Amygdala (tissue), 56 donors: ENCODE data around the gene GTF2A1.
"Not testable (repeated sequence)": the region's sequence is repeated elsewhere in the genome, so short reads cannot be mapped to it uniquely, and the experiment has no call there.

Experiments used
- DNase-seq, 56 donors: peaks; one replicate each; lab custom pipeline; 2025; lab: John Stamatoyannopoulos, UW

GTF2A1 gene

GRCh38 chr14:81234278-81234677, 13.5 kb upstream of the GTF2A1 start:
- no peak for DNase-seq

DNA sequence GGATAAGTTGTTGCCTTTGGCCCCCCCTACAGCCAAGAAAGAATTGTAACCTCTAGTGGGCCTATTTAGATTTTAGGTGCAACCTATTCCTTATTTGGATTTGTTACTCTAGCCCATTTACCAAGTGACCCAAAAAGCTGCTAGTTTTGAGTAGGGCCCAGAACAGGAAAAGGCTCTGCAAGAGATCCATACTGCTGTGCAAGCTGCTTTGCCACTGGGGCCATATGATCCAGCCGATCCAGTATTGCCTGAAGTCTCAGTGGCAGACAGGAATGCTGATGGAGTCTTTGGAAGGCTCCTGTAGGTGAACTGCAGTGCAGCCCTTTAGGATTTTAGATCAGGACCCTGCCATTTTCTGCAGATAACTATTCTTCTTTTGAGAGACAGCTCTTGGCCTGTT, 12.9 kb upstream of the GTF2A1 start:
- DNase-seq = no peak

GRCh38 chr14:81231540-81231939, 10.8 kb upstream of the GTF2A1 start:
- no peak for DNase-seq

DNA sequence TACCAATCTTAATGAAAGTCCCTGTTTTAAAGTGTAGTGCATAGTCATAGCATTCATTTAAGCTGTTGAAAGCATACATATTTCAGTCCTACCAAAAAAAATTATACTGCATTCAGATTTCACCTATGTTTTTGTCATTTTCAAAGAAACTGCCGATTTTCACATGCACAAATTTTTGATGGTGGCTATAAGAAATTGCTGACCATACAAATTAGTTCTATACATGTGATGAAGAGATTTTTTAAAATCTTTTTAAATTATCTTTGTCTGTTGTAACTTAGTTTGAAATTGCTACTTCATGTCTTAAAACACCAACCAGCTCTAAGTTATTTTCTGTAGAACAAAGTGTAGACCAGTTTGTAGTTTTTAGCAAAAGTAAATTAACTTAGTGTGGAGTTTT, 3.5 kb upstream of the GTF2A1 start:
- no peak for DNase-seq

GRCh38 chr14:81223788-81224187, 3.0 kb upstream of the GTF2A1 start:
- DNase-seq = not testable (repeated sequence)

GRCh38 chr14:81222691-81223090, 1.9 kb upstream of the GTF2A1 start:
- no peak for DNase-seq

- no peak for DNase-seq
Observed at GRCh38 chr14:81222126-81222525, 1.4 kb upstream of the GTF2A1 start.

- peak in 3 of 56 donors; percentile 54 to 87 (median 59) for DNase-seq
Observed at GRCh38 chr14:81221579-81222102, 882 bp upstream of the GTF2A1 start.

DNA sequence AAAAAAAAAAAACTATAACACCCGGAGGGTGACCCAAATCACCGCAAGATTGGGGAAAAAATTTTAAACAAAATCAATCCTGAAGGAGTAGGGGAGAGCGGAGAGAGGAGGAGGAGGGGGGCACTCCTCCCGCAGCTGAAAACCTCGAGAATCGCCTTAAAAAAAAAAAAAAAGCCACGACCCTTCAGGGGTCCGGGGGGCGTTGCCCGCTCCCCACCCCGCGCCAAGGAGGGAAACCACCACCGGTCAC, 254 bp downstream of the GTF2A1 start:
- DNase-seq = no peak

DNA sequence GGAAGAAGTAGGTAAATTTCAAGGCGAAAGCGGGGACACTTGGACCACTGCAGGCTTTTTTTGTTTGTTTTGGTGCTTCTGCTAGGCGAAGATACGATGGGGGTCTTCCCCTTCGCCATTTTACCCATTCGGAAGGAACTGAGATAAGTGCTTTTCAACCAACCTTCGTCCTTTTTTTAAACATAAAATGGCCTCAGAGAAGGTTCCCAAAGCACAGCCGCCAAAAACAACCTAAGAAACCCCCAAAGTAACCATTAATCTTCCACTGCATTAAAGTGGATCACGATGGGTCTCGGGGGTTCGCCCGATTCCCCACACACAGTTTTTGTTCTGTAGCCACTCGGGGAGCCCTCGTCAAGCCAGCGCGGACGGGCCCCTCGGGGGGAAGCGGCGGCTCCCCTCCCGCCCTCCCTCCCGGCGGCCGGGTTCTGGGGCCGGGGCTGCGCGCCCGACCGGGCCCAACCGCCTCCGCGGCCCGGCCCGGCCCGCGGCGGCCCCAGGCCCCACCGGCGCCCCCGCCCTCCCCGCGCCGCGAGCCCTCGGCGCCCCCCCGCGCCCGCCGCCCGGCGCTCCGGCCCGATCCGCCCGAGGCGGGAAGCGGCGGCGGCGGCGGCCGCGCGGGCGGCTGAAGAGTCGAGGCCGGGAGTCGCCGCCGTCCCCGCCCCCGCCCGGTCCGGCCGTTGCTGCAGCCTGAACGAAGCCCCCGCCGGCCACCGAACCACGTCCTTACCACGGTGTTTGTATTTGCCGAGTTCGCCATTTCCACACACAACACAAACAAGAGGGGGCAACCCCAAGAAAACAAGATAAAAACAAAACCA, 790 bp downstream of the GTF2A1 start:
- DNase-seq = peak in 23 of 56 donors; percentile 5 to 59 (median 32)

GRCh38 chr14:81219210-81219758, 1.5 kb downstream of the GTF2A1 start:
- DNase-seq = peak; percentile 46 to 95 (median 84)

DNA sequence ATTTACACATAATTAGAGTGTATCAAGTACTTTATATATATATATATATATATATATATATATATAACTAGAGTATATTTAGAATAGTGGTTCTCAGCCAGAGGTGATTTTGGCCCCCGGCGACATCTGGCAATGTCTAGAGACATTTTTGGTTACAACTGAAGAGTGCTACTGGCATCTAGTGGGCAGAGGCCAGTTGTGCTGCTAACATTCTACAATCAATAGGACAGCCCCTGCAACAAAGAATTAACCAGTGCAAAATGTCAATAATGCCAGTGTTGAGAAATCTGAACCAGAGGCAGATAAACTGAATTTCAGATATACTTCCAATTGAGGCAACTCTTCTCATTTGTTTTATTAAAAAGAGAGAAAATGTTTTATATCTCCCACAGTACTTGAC, 8.9 kb downstream of the GTF2A1 start:
- DNase-seq = peak in 22 of 56 donors; percentile 2 to 49 (median 14)

- no peak for DNase-seq
Observed at GRCh38 chr14:81209167-81209836, 11.5 kb downstream of the GTF2A1 start.

DNA sequence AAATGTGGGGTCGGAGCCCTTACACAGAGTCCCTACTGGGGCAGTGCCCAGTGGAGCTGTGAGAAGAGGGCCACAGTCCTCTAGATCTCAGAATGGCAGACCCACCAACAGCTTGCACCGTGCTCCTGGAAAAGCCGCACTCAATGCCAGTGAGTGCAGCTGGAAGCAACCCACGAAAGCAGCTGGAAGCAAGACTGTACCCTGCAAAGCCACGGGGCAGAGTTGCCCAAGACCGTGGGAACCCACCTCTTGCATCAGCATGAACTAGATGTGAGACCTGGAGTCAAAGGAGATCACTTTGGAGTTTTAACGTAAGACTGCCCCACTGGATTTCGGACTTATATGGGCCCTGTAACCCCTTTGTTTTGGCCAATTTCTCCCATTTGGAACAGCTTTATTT, 12.3 kb downstream of the GTF2A1 start:
- no peak for DNase-seq

- DNase-seq = no peak
Observed at GRCh38 chr14:81206115-81206514, 14.6 kb downstream of the GTF2A1 start.

- no peak for DNase-seq
Observed at GRCh38 chr14:81205639-81206038, 15.1 kb downstream of the GTF2A1 start.

DNA sequence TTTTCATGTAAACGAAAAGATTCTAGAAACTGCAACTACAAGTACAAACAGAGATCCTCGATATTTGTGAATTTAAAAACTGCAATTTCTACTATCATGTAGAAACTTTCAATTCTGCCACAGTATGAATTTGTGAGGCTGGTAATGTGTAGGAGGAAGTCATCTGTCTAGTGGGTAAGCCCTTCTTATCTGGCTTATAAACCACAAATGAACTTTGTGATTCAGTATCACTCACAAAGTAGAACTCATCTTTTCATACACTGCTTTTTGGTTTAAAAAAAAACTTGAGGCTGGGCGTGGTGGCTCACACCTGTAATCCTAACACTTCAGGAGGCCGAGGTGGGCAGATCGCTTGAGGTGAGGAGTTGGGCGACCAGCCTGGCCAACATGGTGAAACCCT, 20.7 kb downstream of the GTF2A1 start:
- DNase-seq = no peak

DNA sequence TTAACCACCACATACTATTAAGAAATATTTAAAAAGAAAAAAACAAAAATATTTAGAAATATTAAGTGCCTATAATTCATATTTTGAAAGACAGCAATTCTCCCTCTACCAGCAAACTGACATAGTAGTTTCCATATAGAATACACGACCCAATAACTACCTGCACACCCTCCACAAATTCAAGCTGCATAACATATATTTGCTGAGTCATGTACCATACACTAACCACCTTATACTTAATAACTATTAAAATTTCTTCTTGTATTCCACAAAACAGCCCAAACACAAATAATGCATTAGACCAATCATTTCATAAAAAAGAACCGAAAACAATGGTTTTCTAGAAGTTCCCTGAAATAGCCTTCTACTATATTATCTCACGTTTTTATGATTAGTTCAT, 21.7 kb downstream of the GTF2A1 start:
- DNase-seq = no peak

- no peak for DNase-seq
Observed at GRCh38 chr14:81198651-81199050, 22.1 kb downstream of the GTF2A1 start.

GRCh38 chr14:81193924-81194633, 26.7 kb downstream of the GTF2A1 start:
- DNase-seq = no peak

GRCh38 chr14:81192594-81192993, 28.2 kb downstream of the GTF2A1 start:
- DNase-seq = no peak
